D721Med (cell line): Measurements from ENCODE around the gene CRLF1.

Experiments used
- DNase-seq: peaks from one replicate; pipeline ENCODE4 v3.0.0; 2011; ENCODE audit warnings: low spot score; ENCODE audit not compliant: insufficient read length
- FAIRE-seq: peaks from 2 replicates; lab custom pipeline; 2011; peaks lifted over from hg19 to GRCh38; lab: Jason Lieb, UNC
- CTCF ChIP-seq: IDR thresholded peaks from 2 replicates; pipeline ENCODE4 v1.5.1; 2012; ENCODE audit warnings: mild to moderate bottlenecking, control low read depth; ENCODE audit not compliant: insufficient read depth; ENCODE audit errors: missing control alignments

Gene CRLF1

GRCh38 chr19:18589380-18590272, 17.0 kb downstream of the CRLF1 start:
- no peak for TF ChIP-seq CTCF
- FAIRE-seq = no peak
- DNase-seq = no peak

GRCh38 chr19:18588611-18589379, 17.8 kb downstream of the CRLF1 start, which contains the start of gene REX1BD:
REX1BD (plus strand) TSS chr19:18588798; CDS start chr19:18588802, 4 bp downstream.
- no peak for DNase-seq
- FAIRE-seq = no peak

GRCh38 chr19:18587962-18588610, 18.5 kb downstream of the CRLF1 start:
- FAIRE-seq = no peak
- no peak for DNase-seq
- TF ChIP-seq CTCF = no peak

More at GRCh38 chr19:18588611-18589379, 17.8 kb downstream of the CRLF1 start, which contains the start of gene REX1BD:
- TF ChIP-seq CTCF = peak; percentile 79

- no peak for TF ChIP-seq CTCF
- FAIRE-seq (no peak), DNase-seq (no peak)
Measured at GRCh38 chr19:18587561-18587960, 19.0 kb downstream of the CRLF1 start.

- no peak for FAIRE-seq
- DNase-seq = no peak
- TF ChIP-seq CTCF = no peak
Measured at GRCh38 chr19:18586306-18586705, 20.3 kb downstream of the CRLF1 start.

GRCh38 chr19:18580311-18580710, 26.3 kb downstream of the CRLF1 start:
- DNase-seq (no peak), FAIRE-seq (no peak)
- TF ChIP-seq CTCF = no peak
